ENCODE results near the gene CCDC134.

The CCDC134 gene

GRCh38 chr22:41848468-41848867, 48.0 kb downstream of the CCDC134 start:
- peaks cover 9% of the 10 kb centered on the region for H3K4me1 ChIP-seq (ENCODE audit: control insufficient read depth, insufficient read depth, low read depth, low read length)
- no peak overlapping the region for H2BK15ac ChIP-seq (ENCODE audit: low read depth, poor library complexity, severe bottlenecking)
- H2AK5ac ChIP-seq (ENCODE audit: low read length, severe bottlenecking) = peak overlapping the region; percentile 55
- H4K8ac ChIP-seq (ENCODE audit: low read length) = no peak overlapping the region
- no peaks in the 10 kb centered on the region for H3K27me3 ChIP-seq (ENCODE audit: control insufficient read depth in 1 of 2, insufficient read depth in 1 of 2, low read length in 2 of 2)
- H3K14ac ChIP-seq (ENCODE audit: low read length in 2 of 2) = no peak overlapping the region
- H3K36me3 ChIP-seq (ENCODE audit: control insufficient read depth in 1 of 2, insufficient read depth in 2 of 2, low read depth in 1 of 2, low read length in 2 of 2) = peaks cover 6% of the 10 kb centered on the region in 2 experiments
- H3K18ac ChIP-seq (ENCODE audit: low read depth in 1 of 2, low read length in 2 of 2) = peak overlapping the region in 1 of 2 experiments; percentile 41
- 86% methylated on average over 4 of the region's 5 CpGs for WGBS
- H2BK12ac ChIP-seq (ENCODE audit: low read length in 2 of 2) = no peak overlapping the region
- H2BK120ac ChIP-seq (ENCODE audit: low read depth, low read length) = no peak overlapping the region
- no peak overlapping the region for H3K4me3 ChIP-seq (ENCODE audit: insufficient read depth in 1 of 2, low read depth in 1 of 2, low read length in 2 of 2)
- DNase-seq = no peak
- H3K4me2 ChIP-seq (ENCODE audit: low read length, poor library complexity, severe bottlenecking) = no peak overlapping the region
- no peak overlapping the region for H3K9ac ChIP-seq (ENCODE audit: low read length)
- H3K79me1 ChIP-seq (replicated peaks; ENCODE audit: low read length, poor library complexity, severe bottlenecking) = peaks cover 3% of the 10 kb centered on the region
- no peaks in the 10 kb centered on the region for H3K9me3 ChIP-seq (ENCODE audit: control insufficient read depth, low read length)
- H2BK5ac ChIP-seq (ENCODE audit: low read depth, low read length, poor library complexity, severe bottlenecking) = no peak overlapping the region
- no peak overlapping the region for H3K23ac ChIP-seq (ENCODE audit: low read length in 2 of 2)
- H4K91ac ChIP-seq (ENCODE audit: low read length) = no peak overlapping the region
- H3K27ac ChIP-seq (ENCODE audit: low read length, poor library complexity, severe bottlenecking) = no peak overlapping the region
- no peak overlapping the region for H2AFZ ChIP-seq (ENCODE audit: low read depth, low read length)
- H3K4ac ChIP-seq (ENCODE audit: low read depth in 1 of 2, low read length in 2 of 2) = no peak overlapping the region

GRCh38 chr22:41856469-41856868, 56.0 kb downstream of the CCDC134 start:
- 76% methylated on average over 2 of the region's 2 CpGs for WGBS
- no peak overlapping the region for H2BK5ac ChIP-seq (ENCODE audit: low read depth, low read length, poor library complexity, severe bottlenecking)
- no peak overlapping the region for H3K4ac ChIP-seq (ENCODE audit: low read depth in 1 of 2, low read length in 2 of 2)
- no peak overlapping the region for H2BK120ac ChIP-seq (ENCODE audit: low read depth, low read length)
- H3K27me3 ChIP-seq (ENCODE audit: control insufficient read depth in 1 of 2, insufficient read depth in 1 of 2, low read length in 2 of 2) = no peaks in the 10 kb centered on the region
- H3K14ac ChIP-seq (ENCODE audit: low read length in 2 of 2) = no peak overlapping the region
- no peak overlapping the region for H3K18ac ChIP-seq (ENCODE audit: low read depth in 1 of 2, low read length in 2 of 2)
- no peak overlapping the region for H3K4me3 ChIP-seq (ENCODE audit: insufficient read depth in 1 of 2, low read depth in 1 of 2, low read length in 2 of 2)
- H2AFZ ChIP-seq (ENCODE audit: low read depth, low read length) = no peak overlapping the region
- no peak overlapping the region for H3K23ac ChIP-seq (ENCODE audit: low read length in 2 of 2)
- H2BK12ac ChIP-seq (ENCODE audit: low read length in 2 of 2) = no peak overlapping the region
- DNase-seq = no peak
- H3K9ac ChIP-seq (ENCODE audit: low read length) = no peak overlapping the region
- H3K27ac ChIP-seq (ENCODE audit: low read length, poor library complexity, severe bottlenecking) = no peak overlapping the region
- no peak overlapping the region for H3K4me2 ChIP-seq (ENCODE audit: low read length, poor library complexity, severe bottlenecking)
- no peak overlapping the region for H2BK15ac ChIP-seq (ENCODE audit: low read depth, poor library complexity, severe bottlenecking)
- H3K9me3 ChIP-seq (ENCODE audit: control insufficient read depth, low read length) = no peaks in the 10 kb centered on the region
- no peak overlapping the region for H4K8ac ChIP-seq (ENCODE audit: low read length)
- H3K79me1 ChIP-seq (replicated peaks; ENCODE audit: low read length, poor library complexity, severe bottlenecking) = peaks cover 3% of the 10 kb centered on the region
- peaks cover 17% of the 10 kb centered on the region for H3K4me1 ChIP-seq (ENCODE audit: control insufficient read depth, insufficient read depth, low read depth, low read length)
- no peak overlapping the region for H2AK5ac ChIP-seq (ENCODE audit: low read length, severe bottlenecking)
- H4K91ac ChIP-seq (ENCODE audit: low read length) = no peak overlapping the region
- H3K36me3 ChIP-seq (ENCODE audit: control insufficient read depth in 1 of 2, insufficient read depth in 2 of 2, low read depth in 1 of 2, low read length in 2 of 2) = peaks cover 5% of the 10 kb centered on the region in 2 experiments

- H3K18ac ChIP-seq (ENCODE audit: low read depth in 1 of 2, low read length in 2 of 2) = no peak overlapping the region
- no peak overlapping the region for H3K4me2 ChIP-seq (ENCODE audit: low read length, poor library complexity, severe bottlenecking)
- no peak overlapping the region for H3K9ac ChIP-seq (ENCODE audit: low read length)
- H3K36me3 ChIP-seq (ENCODE audit: control insufficient read depth in 1 of 2, insufficient read depth in 2 of 2, low read depth in 1 of 2, low read length in 2 of 2) = peaks cover 3 to 5% of the 10 kb centered on the region in 2 experiments
- no peak overlapping the region for H2AFZ ChIP-seq (ENCODE audit: low read depth, low read length)
- H4K8ac ChIP-seq (ENCODE audit: low read length) = no peak overlapping the region
- H3K4me3 ChIP-seq (ENCODE audit: insufficient read depth in 1 of 2, low read depth in 1 of 2, low read length in 2 of 2) = no peak overlapping the region
- no peak overlapping the region for H2BK5ac ChIP-seq (ENCODE audit: low read depth, low read length, poor library complexity, severe bottlenecking)
- H3K23ac ChIP-seq (ENCODE audit: low read length in 2 of 2) = no peak overlapping the region
- H3K14ac ChIP-seq (ENCODE audit: low read length in 2 of 2) = no peak overlapping the region
- peaks cover 3% of the 10 kb centered on the region for H3K79me1 ChIP-seq (replicated peaks; ENCODE audit: low read length, poor library complexity, severe bottlenecking)
- no peak overlapping the region for H4K91ac ChIP-seq (ENCODE audit: low read length)
- H2AK5ac ChIP-seq (ENCODE audit: low read length, severe bottlenecking) = peak overlapping the region; percentile 7
- DNase-seq = peak; percentile 72
- H3K4me1 ChIP-seq (ENCODE audit: control insufficient read depth, insufficient read depth, low read depth, low read length) = peaks cover 18% of the 10 kb centered on the region
- H2BK120ac ChIP-seq (ENCODE audit: low read depth, low read length) = no peak overlapping the region
- no peaks in the 10 kb centered on the region for H3K9me3 ChIP-seq (ENCODE audit: control insufficient read depth, low read length)
- H2BK12ac ChIP-seq (ENCODE audit: low read length in 2 of 2) = no peak overlapping the region
- no peaks in the 10 kb centered on the region for H3K27me3 ChIP-seq (ENCODE audit: control insufficient read depth in 1 of 2, insufficient read depth in 1 of 2, low read length in 2 of 2)
- H3K4ac ChIP-seq (ENCODE audit: low read depth in 1 of 2, low read length in 2 of 2) = no peak overlapping the region
- peak overlapping the region; percentile 40 for H3K27ac ChIP-seq (ENCODE audit: low read length, poor library complexity, severe bottlenecking)
- no peak overlapping the region for H2BK15ac ChIP-seq (ENCODE audit: low read depth, poor library complexity, severe bottlenecking)
- 78% methylated on average over 4 of the region's 7 CpGs for WGBS
These were observed 56.8 kb downstream of the CCDC134 start for GRCh38 chr22:41857155-41857859.

- Histone ChIP-seq H2AK5ac (ENCODE audit: low read length, severe bottlenecking) (no peak overlapping the region), H3K23ac (ENCODE audit: low read length in 2 of 2) (no peak overlapping the region), H4K91ac (ENCODE audit: low read length) (no peak overlapping the region), H4K8ac (ENCODE audit: low read length) (no peak overlapping the region), H3K18ac (ENCODE audit: low read depth in 1 of 2, low read length in 2 of 2) (no peak overlapping the region), H3K27ac (ENCODE audit: low read length, poor library complexity, severe bottlenecking) (no peak overlapping the region), H2BK5ac (ENCODE audit: low read depth, low read length, poor library complexity, severe bottlenecking) (no peak overlapping the region), H2BK15ac (ENCODE audit: low read depth, poor library complexity, severe bottlenecking) (no peak overlapping the region), H3K14ac (ENCODE audit: low read length in 2 of 2) (no peak overlapping the region), H2BK120ac (ENCODE audit: low read depth, low read length) (no peak overlapping the region), H3K4me1 (ENCODE audit: control insufficient read depth, insufficient read depth, low read depth, low read length) (peaks cover 22% of the 10 kb centered on the region), H3K4ac (ENCODE audit: low read depth in 1 of 2, low read length in 2 of 2) (no peak overlapping the region), H3K79me1 (replicated peaks; ENCODE audit: low read length, poor library complexity, severe bottlenecking) (peaks cover 4% of the 10 kb centered on the region), H2BK12ac (ENCODE audit: low read length in 2 of 2) (no peak overlapping the region), H3K4me3 (ENCODE audit: insufficient read depth in 1 of 2, low read depth in 1 of 2, low read length in 2 of 2) (no peak overlapping the region), H3K9ac (ENCODE audit: low read length) (no peak overlapping the region), H3K4me2 (ENCODE audit: low read length, poor library complexity, severe bottlenecking) (no peak overlapping the region), H3K27me3 (ENCODE audit: control insufficient read depth in 1 of 2, insufficient read depth in 1 of 2, low read length in 2 of 2) (no peaks in the 10 kb centered on the region), H3K9me3 (ENCODE audit: control insufficient read depth, low read length) (no peaks in the 10 kb centered on the region), H2AFZ (ENCODE audit: low read depth, low read length) (no peak overlapping the region), H3K36me3 (ENCODE audit: control insufficient read depth in 1 of 2, insufficient read depth in 2 of 2, low read depth in 1 of 2, low read length in 2 of 2) (peaks cover 3 to 5% of the 10 kb centered on the region in 2 experiments)
- no peak for DNase-seq
These were observed 57.4 kb downstream of the CCDC134 start for GRCh38 chr22:41857860-41858199.

Measured in mesenchymal stem cell (in vitro differentiated cells and primary cell).